ENCODE results near the gene DENND1A.
"Not testable (repeated sequence)": the region's sequence is repeated elsewhere in the genome, so short reads cannot be mapped to it uniquely, and the experiment has no call there.

DENND1A gene

DNA sequence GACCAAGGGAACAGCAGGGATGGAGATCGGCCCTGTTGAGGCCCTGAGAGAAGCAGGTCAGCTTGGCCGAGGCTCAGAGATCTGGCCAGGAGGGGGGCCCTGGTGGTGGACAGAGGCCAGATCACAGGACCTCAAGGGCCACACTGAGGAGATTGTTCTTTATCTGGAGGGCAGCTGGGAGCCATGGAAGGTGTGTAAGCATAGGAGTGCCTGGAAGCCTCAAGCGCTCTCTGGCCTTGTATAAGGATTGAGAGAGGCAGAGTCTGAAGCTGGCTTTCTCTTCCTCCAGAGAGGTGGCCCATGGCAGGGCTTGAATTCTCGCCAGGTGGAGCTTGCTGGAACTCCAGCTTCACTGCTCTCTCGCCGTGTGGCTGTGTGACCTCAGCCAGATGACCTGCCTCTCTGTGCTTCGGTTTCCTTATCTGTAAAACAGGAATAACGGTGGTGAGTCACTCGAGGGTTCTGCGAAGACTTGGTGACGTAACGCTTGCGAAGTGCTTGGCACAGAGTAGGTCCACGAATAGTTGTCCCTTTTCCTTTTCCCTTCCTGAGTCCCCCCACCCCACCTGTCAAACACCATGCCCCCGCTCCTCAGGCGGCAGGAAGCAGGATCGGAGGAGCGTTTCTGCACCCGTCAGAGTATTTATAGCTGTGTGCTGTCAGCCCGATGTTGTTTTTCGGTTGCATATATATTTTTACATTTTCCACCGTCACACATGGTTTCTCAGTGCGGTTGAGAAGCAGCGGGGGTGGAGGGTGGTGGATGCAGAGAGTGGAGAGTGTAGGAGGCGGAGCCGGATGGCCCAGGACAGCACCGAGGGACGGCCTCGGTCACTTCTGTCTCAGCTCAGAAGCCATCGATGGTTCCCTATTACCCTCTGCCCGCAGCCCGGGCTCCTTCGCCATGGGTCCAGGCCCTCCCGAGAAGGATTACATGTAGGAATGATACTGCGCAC lies 590.9 kb downstream of the DENND1A start:
- peak overlapping the region; percentile 70 to 99 (median 94) for H3K27ac ChIP-seq
- H3K9me3 ChIP-seq (replicated peaks in 1 of 11) = no peaks in the 10 kb centered on the region

DNA sequence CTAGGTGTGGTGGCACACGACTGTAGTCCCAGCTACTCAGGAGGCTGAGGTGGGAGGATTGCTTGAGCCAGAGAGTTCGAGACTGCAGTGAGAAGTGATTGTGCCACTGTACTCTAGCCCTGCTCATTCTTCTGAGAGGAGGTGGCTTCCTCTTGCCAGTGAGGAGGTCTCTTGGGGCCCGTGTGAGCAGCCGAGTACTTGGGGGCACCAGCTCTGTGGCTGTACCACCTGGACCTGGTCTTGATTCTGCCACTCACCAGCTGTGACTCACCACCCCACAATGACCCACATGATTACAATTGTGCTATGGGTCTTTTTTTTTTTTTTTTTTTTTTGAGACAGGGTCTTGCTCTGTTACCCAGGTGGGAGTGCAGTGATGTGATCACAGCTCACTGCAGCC lies 592.0 kb downstream of the DENND1A start:
- no peak overlapping the region; a peak in 1 of 20 replicates for H3K4me3 ChIP-seq
- H3K9me3 ChIP-seq (replicated peaks in 1 of 11) = no peaks in the 10 kb centered on the region
- H3K9ac ChIP-seq = peak overlapping the region in 8 of 11 experiments; percentile 79 to 92 (median 86); a peak in 13 of 22 replicates
- no peaks in the 10 kb centered on the region for H3K36me3 ChIP-seq
- peaks cover 88 to 100% (median 98%) of the 10 kb centered on the region in 10 experiments for H3K4me1 ChIP-seq
- H4K20me1 ChIP-seq = no peaks in the 10 kb centered on the region
- TF ChIP-seq Cebpa-rat (IDR thresholded peaks at IDR 0.05) = peak in 1 of 11 experiments; percentile 61; a peak in 1 of 22 replicates
- peak overlapping the region in 10 of 11 experiments; percentile 84 to 99 (median 95); a peak in 18 of 22 replicates for H3K27ac ChIP-seq
- no peaks in the 10 kb centered on the region for H3K27me3 ChIP-seq
- H3K4me2 ChIP-seq = peak overlapping the region; percentile 69 to 95 (median 91)

More for the DNA sequence above, 590.9 kb downstream of the DENND1A start:
- Histone ChIP-seq H3K36me3 (no peaks in the 10 kb centered on the region), H3K4me1 (peaks cover 89 to 100% (median 98%) of the 10 kb centered on the region in 10 experiments), H3K4me3 (peak overlapping the region; percentile 28 to 62 (median 51)), H3K9ac (peak overlapping the region; percentile 66 to 92 (median 81)), H3K4me2 (peak overlapping the region; percentile 69 to 95 (median 91)), H4K20me1 (no peaks in the 10 kb centered on the region), H3K27me3 (no peaks in the 10 kb centered on the region)
- peak in 3 of 11 experiments; percentile 11 to 72 (median 34); a peak in 4 of 22 replicates for TF ChIP-seq Cebpa-rat (IDR thresholded peaks at IDR 0.05)

DNA sequence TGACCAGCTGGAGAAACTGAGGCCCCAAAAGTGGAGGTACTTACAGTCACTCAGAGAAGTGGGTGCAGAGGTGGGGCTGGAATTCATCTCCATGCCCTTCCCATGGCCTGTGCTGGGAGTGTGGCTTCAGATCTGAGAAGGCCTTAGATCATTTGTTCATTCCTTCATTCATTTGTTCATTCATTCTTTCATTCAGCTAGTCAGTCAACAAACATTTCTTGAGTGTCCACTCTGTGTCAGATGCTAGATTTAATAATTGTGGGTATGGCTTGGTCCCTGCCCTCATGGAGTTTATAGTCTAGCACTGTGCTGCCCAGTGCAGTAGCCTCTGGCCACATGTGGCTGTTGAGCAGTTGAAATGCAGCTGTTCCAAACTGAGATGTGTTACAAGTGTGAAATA lies 593.0 kb downstream of the DENND1A start:
- Histone ChIP-seq H3K9me3 (replicated peaks in 1 of 11) (no peaks in the 10 kb centered on the region), H3K4me2 (peak overlapping the region in 10 of 11 experiments; percentile 69 to 95 (median 91); a peak in 18 of 22 replicates), H3K36me3 (no peaks in the 10 kb centered on the region), H3K9ac (peak overlapping the region in 5 of 11 experiments; percentile 79 to 92 (median 89); a peak in 7 of 22 replicates), H3K27ac (peak overlapping the region in 8 of 11 experiments; percentile 3 to 99 (median 96); a peak in 15 of 22 replicates), H3K27me3 (no peaks in the 10 kb centered on the region), H3K4me1 (peaks cover 82 to 100% (median 98%) of the 10 kb centered on the region in 10 experiments), H3K4me3 (no peak overlapping the region), H4K20me1 (no peaks in the 10 kb centered on the region)
- TF ChIP-seq Cebpa-rat (IDR thresholded peaks at IDR 0.05) = no peak

DNA sequence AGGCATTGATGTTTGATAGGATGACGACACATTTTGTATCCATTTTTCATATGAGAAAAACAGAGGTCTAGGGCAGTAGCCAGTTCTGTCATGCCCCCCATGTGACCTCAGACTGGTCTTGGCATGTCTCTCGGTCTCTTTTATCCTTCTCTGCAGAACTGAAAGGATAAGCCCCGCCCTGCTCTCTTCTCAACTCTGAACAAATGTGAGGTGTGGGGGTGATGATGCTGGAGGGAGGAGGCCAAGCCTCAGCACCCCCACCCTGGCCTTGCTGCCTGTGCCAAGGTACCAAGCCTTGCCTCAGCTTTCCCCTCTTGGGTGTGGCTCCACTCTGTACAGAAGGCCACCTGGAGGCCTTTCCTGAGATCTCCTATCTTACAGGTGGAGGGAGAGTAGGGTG lies 593.5 kb downstream of the DENND1A start:
- Histone ChIP-seq H3K4me3 (no peak overlapping the region), H3K4me1 (peaks cover 82 to 100% (median 98%) of the 10 kb centered on the region in 10 experiments), H3K27me3 (no peaks in the 10 kb centered on the region), H3K9me3 (replicated peaks in 1 of 11) (no peaks in the 10 kb centered on the region), H3K9ac (peak overlapping the region in 6 of 11 experiments; percentile 20 to 92 (median 88); a peak in 4 of 22 replicates), H3K36me3 (no peaks in the 10 kb centered on the region), H3K27ac (peak overlapping the region in 8 of 11 experiments; percentile 3 to 99 (median 96); a peak in 14 of 22 replicates), H3K4me2 (peak overlapping the region; percentile 69 to 95 (median 91)), H4K20me1 (no peaks in the 10 kb centered on the region)
- TF ChIP-seq Cebpa-rat (IDR thresholded peaks at IDR 0.05) = no peak

DNA sequence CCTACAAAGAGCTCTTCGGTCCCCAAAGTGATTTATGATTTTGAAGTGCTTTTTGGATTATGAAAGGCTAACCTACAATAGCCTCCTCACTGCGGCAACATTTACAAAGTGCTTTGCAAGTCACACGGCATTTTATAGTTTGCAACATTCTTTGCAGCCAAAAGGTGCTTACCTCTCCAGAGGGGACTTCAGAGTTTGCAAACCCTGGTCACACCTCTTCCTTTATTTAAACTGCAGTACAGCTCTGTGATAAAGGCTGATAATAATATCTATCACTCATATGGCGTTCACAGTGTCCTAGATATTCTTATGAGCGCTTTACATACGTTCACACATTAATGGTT lies 594.0 kb downstream of the DENND1A start:
- peak overlapping the region in 8 of 11 experiments; percentile 46 to 99 (median 95); a peak in 16 of 22 replicates for H3K27ac ChIP-seq

DNA sequence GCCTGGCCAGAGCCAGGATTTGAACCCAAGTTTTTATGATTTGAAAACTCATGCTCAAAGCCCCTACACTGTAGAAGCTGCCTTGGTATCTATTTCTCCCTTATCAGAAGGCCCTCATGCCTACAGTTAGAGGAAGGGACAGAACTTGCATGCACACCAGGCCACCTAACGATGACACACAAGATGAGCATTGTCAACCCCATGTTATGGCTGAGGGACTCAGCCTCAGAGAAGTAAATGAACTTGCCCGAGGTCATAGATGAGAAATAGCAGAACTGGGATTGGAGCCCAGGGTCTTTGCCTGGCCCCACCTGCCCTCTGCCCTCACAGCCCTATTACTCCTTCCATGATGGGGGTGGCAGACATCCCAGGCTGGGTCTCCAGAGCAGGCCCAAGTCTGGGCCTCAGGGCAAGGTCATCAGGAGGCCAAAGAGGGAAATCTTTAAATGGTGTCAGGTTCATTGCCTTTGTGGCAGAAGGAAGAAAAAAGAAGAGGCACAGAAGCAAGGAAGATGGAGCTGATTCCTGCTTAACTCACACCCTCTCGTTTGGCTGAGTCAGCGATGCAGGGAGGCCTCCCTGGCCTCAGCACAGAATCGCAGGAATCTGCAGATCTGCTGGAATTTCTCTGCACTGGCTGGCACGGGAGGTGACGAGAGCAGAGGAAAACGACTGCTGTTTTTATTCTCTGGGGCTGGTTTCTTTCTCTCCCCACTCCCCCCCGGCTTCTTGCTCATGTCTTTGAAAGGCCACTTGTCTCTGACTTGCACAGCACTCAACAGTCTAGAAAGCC lies 594.5 kb downstream of the DENND1A start:
- H3K4me1 ChIP-seq = peaks cover 76 to 100% (median 98%) of the 10 kb centered on the region in 10 experiments
- no peaks in the 10 kb centered on the region for H3K9me3 ChIP-seq (replicated peaks in 1 of 11)
- H3K36me3 ChIP-seq = no peaks in the 10 kb centered on the region
- H4K20me1 ChIP-seq = no peaks in the 10 kb centered on the region
- H3K9ac ChIP-seq = peak overlapping the region in 8 of 11 experiments; percentile 10 to 86 (median 44); a peak in 14 of 22 replicates
- peak overlapping the region; percentile 69 to 95 (median 91) for H3K4me2 ChIP-seq
- no peaks in the 10 kb centered on the region for H3K27me3 ChIP-seq
- no peak overlapping the region for H3K4me3 ChIP-seq
- TF ChIP-seq Cebpa-rat (IDR thresholded peaks at IDR 0.05) = no peak
- peak overlapping the region in 8 of 11 experiments; percentile 46 to 99 (median 95); a peak in 17 of 22 replicates for H3K27ac ChIP-seq

More for the DNA sequence above, 594.0 kb downstream of the DENND1A start:
- TF ChIP-seq Cebpa-rat (IDR thresholded peaks at IDR 0.05) = no peak
- Histone ChIP-seq H3K9ac (peak overlapping the region in 8 of 11 experiments; percentile 10 to 86 (median 44); a peak in 13 of 22 replicates), H3K36me3 (no peaks in the 10 kb centered on the region), H3K27me3 (no peaks in the 10 kb centered on the region), H3K4me2 (peak overlapping the region; percentile 69 to 95 (median 91)), H3K4me3 (no peak overlapping the region), H4K20me1 (no peaks in the 10 kb centered on the region), H3K4me1 (peaks cover 82 to 100% (median 98%) of the 10 kb centered on the region in 10 experiments), H3K9me3 (replicated peaks in 1 of 11) (no peaks in the 10 kb centered on the region)

DNA sequence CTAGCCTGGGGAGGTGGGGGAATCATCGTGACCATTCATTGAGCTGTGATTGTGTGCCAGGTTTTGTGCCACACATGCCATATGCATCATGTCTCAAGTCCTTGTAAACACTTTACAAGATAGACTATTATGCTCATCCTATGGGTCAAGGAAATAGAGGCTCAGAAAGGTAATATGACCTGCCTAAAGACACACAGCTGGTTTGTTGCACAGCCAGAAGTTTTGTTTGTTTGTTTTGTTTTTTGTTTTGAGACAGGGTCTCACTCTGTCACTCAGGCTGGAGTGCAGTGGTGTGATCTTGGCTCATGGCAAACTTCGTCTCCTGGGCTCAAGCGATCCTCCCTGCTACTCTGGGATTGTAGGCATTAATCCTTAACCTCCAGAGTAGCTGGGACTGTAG lies 595.3 kb downstream of the DENND1A start:
- Histone ChIP-seq H3K4me2 (peak overlapping the region; percentile 69 to 95 (median 91); a peak in 21 of 22 replicates), H3K27ac (peak overlapping the region in 8 of 11 experiments; percentile 46 to 99 (median 95); a peak in 14 of 22 replicates)

DNA sequence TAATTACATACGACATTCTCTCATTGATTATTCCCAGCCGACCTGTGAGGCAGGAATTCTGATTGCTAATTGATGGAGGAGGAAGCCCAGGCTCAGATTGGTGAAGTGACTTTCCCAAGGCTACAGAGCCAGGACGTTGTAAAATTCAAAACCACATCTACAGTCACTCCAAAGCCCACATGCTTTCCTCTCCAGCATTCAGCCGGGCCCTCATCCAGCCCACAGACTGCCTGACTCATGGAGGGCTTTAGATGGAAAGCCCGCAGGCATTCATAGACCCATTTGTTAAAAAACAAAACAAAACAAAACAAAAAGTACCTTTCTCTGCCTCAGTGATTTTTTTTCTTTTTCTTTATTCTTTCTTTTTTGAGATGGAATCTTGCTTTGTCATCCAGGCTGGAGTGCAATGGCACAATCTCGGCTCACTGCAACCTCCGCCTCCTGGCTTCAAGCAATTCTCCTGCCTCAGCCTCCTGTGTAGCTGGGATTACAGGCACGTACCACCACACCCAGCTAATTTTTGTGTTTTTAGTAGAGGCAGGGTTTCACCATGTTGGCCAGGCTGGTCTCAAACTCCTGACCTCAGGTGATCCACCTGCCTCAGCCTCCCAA lies 596.8 kb downstream of the DENND1A start:
- H3K9me3 ChIP-seq (replicated peaks in 1 of 11); H3K4me3 ChIP-seq; H3K36me3 ChIP-seq; H4K20me1 ChIP-seq; H3K9ac ChIP-seq; H3K27me3 ChIP-seq: not testable (repeated sequence)
- Histone ChIP-seq H3K4me2 (peak overlapping the region; percentile 10 to 95 (median 91); a peak in 21 of 22 replicates), H3K4me1 (peaks cover 70 to 100% (median 100%) of the 10 kb centered on the region in 10 experiments), H3K27ac (peak overlapping the region in 7 of 11 experiments; percentile 3 to 98 (median 31); a peak in 10 of 22 replicates)

More for the DNA sequence above, 595.3 kb downstream of the DENND1A start:
- no peak for TF ChIP-seq Cebpa-rat (IDR thresholded peaks at IDR 0.05)
- H3K9me3 ChIP-seq (replicated peaks in 1 of 11) = no peaks in the 10 kb centered on the region
- H3K27me3 ChIP-seq = no peaks in the 10 kb centered on the region
- H4K20me1 ChIP-seq = no peaks in the 10 kb centered on the region
- no peak overlapping the region for H3K4me3 ChIP-seq
- peaks cover 75 to 100% (median 98%) of the 10 kb centered on the region in 10 experiments for H3K4me1 ChIP-seq
- H3K9ac ChIP-seq = peak overlapping the region in 3 of 11 experiments; percentile 9 to 86 (median 64); a peak in 2 of 22 replicates
- H3K36me3 ChIP-seq = no peaks in the 10 kb centered on the region
